ENCODE results near the gene CACNA1B. TPM values are rescaled to one million over a fixed set of nuclear protein-coding genes. Genes with fewer than 3 reads are reported as not detected.

CACNA1B gene
- total and polyA plus RNA-seq, 9 donors, result 0.18 to 0.76 (median 0.34) TPM

GRCh38 chr9:138072161-138072842 is 194.7 kb downstream of the CACNA1B start:
- no peak overlapping the region for H3K27ac ChIP-seq (ENCODE audit: low read length)
- H3K4me3 ChIP-seq (ENCODE audit: low read length), result no peak overlapping the region

GRCh38 chr9:138072897-138073296 is 195.3 kb downstream of the CACNA1B start:
- 68% methylated on average over 9 of the region's 9 CpGs for WGBS (ENCODE audit: insufficient coverage)
- H3K9me3 ChIP-seq (replicated peaks; ENCODE audit: control insufficient read depth, low read depth, low read length), result no peaks in the 10 kb centered on the region
- no peak overlapping the region for H3K4me3 ChIP-seq (ENCODE audit: low read length)
- no peak for DNase-seq
- H3K4me1 ChIP-seq (ENCODE audit: control insufficient read depth, insufficient read depth, low read length), result no peaks in the 10 kb centered on the region
- H3K36me3 ChIP-seq (ENCODE audit: control insufficient read depth, insufficient read depth, low read length), result no peaks in the 10 kb centered on the region
- no peak overlapping the region for H3K27ac ChIP-seq (ENCODE audit: low read length)
- H3K27me3 ChIP-seq (ENCODE audit: control insufficient read depth, insufficient read depth, low read length), result no peaks in the 10 kb centered on the region

More at GRCh38 chr9:138072161-138072842, 194.7 kb downstream of the CACNA1B start:
- Histone ChIP-seq H3K36me3 (ENCODE audit: control insufficient read depth, insufficient read depth, low read length) (no peaks in the 10 kb centered on the region), H3K4me1 (ENCODE audit: control insufficient read depth, insufficient read depth, low read length) (no peaks in the 10 kb centered on the region), H3K27me3 (ENCODE audit: control insufficient read depth, insufficient read depth, low read length) (peaks cover 4% of the 10 kb centered on the region), H3K9me3 (replicated peaks; ENCODE audit: control insufficient read depth, low read depth, low read length) (no peaks in the 10 kb centered on the region)
- no peak for DNase-seq
- 67% methylated on average over 12 of the region's 12 CpGs for WGBS (ENCODE audit: insufficient coverage)

- no peak overlapping the region for H3K27ac ChIP-seq (ENCODE audit: low read length)
- H3K4me1 ChIP-seq (ENCODE audit: control insufficient read depth, insufficient read depth, low read length), result no peaks in the 10 kb centered on the region
- DNase-seq, result no peak
- H3K27me3 ChIP-seq (ENCODE audit: control insufficient read depth, insufficient read depth, low read length), result no peaks in the 10 kb centered on the region
- H3K9me3 ChIP-seq (replicated peaks; ENCODE audit: control insufficient read depth, low read depth, low read length), result no peaks in the 10 kb centered on the region
- H3K4me3 ChIP-seq (ENCODE audit: low read length), result no peak overlapping the region
- WGBS (ENCODE audit: insufficient coverage), result 81% methylated on average over 11 of the region's 12 CpGs
- H3K36me3 ChIP-seq (ENCODE audit: control insufficient read depth, insufficient read depth, low read length), result no peaks in the 10 kb centered on the region
Observed at GRCh38 chr9:138073408-138073807, 195.8 kb downstream of the CACNA1B start.

GRCh38 chr9:138073808-138074207 is 196.2 kb downstream of the CACNA1B start:
- H3K36me3 ChIP-seq (ENCODE audit: control insufficient read depth, insufficient read depth, low read length), result no peaks in the 10 kb centered on the region
- WGBS (ENCODE audit: insufficient coverage), result 92% methylated on average over 12 of the region's 12 CpGs
- no peak overlapping the region for H3K4me3 ChIP-seq (ENCODE audit: low read length)
- H3K27me3 ChIP-seq (ENCODE audit: control insufficient read depth, insufficient read depth, low read length), result no peaks in the 10 kb centered on the region
- no peaks in the 10 kb centered on the region for H3K4me1 ChIP-seq (ENCODE audit: control insufficient read depth, insufficient read depth, low read length)
- H3K27ac ChIP-seq (ENCODE audit: low read length), result no peak overlapping the region
- no peaks in the 10 kb centered on the region for H3K9me3 ChIP-seq (replicated peaks; ENCODE audit: control insufficient read depth, low read depth, low read length)
- no peak for DNase-seq

GRCh38 chr9:138074516-138074915 is 196.9 kb downstream of the CACNA1B start:
- Histone ChIP-seq H3K9me3 (replicated peaks; ENCODE audit: control insufficient read depth, low read depth, low read length) (no peaks in the 10 kb centered on the region), H3K27ac (ENCODE audit: low read length) (no peak overlapping the region), H3K36me3 (ENCODE audit: control insufficient read depth, insufficient read depth, low read length) (no peaks in the 10 kb centered on the region), H3K4me1 (ENCODE audit: control insufficient read depth, insufficient read depth, low read length) (no peaks in the 10 kb centered on the region), H3K4me3 (ENCODE audit: low read length) (no peak overlapping the region), H3K27me3 (ENCODE audit: control insufficient read depth, insufficient read depth, low read length) (no peaks in the 10 kb centered on the region)
- WGBS (ENCODE audit: insufficient coverage), result 98% methylated on average over 18 of the region's 18 CpGs
- no peak for DNase-seq

- Histone ChIP-seq H3K27me3 (ENCODE audit: control insufficient read depth, insufficient read depth, low read length) (no peaks in the 10 kb centered on the region), H3K9me3 (replicated peaks; ENCODE audit: control insufficient read depth, low read depth, low read length) (no peaks in the 10 kb centered on the region), H3K27ac (ENCODE audit: low read length) (no peak overlapping the region), H3K36me3 (ENCODE audit: control insufficient read depth, insufficient read depth, low read length) (no peaks in the 10 kb centered on the region), H3K4me3 (ENCODE audit: low read length) (no peak overlapping the region), H3K4me1 (ENCODE audit: control insufficient read depth, insufficient read depth, low read length) (no peaks in the 10 kb centered on the region)
- whole genome bisulfite sequencing (ENCODE audit: insufficient coverage), result 84% methylated on average over 20 of the region's 20 CpGs
- no peak for DNase-seq
Observed at GRCh38 chr9:138075496-138075895, 197.9 kb downstream of the CACNA1B start.

- no peaks in the 10 kb centered on the region for H3K9me3 ChIP-seq (replicated peaks; ENCODE audit: control insufficient read depth, low read depth, low read length)
- 75% methylated on average over 11 of the region's 14 CpGs for WGBS (ENCODE audit: insufficient coverage)
- H3K4me1 ChIP-seq (ENCODE audit: control insufficient read depth, insufficient read depth, low read length), result no peaks in the 10 kb centered on the region
- no peaks in the 10 kb centered on the region for H3K27me3 ChIP-seq (ENCODE audit: control insufficient read depth, insufficient read depth, low read length)
- no peak overlapping the region for H3K27ac ChIP-seq (ENCODE audit: low read length)
- no peak for DNase-seq
- no peaks in the 10 kb centered on the region for H3K36me3 ChIP-seq (ENCODE audit: control insufficient read depth, insufficient read depth, low read length)
- H3K4me3 ChIP-seq (ENCODE audit: low read length), result no peak overlapping the region
Observed at GRCh38 chr9:138075961-138076649, 198.5 kb downstream of the CACNA1B start.

- H3K27me3 ChIP-seq (ENCODE audit: control insufficient read depth, insufficient read depth, low read length), result no peaks in the 10 kb centered on the region
- no peaks in the 10 kb centered on the region for H3K36me3 ChIP-seq (ENCODE audit: control insufficient read depth, insufficient read depth, low read length)
- no peaks in the 10 kb centered on the region for H3K4me1 ChIP-seq (ENCODE audit: control insufficient read depth, insufficient read depth, low read length)
- no peak for DNase-seq
- no peak overlapping the region for H3K27ac ChIP-seq (ENCODE audit: low read length)
- no peaks in the 10 kb centered on the region for H3K9me3 ChIP-seq (replicated peaks; ENCODE audit: control insufficient read depth, low read depth, low read length)
- 77% methylated on average over 4 of the region's 5 CpGs for WGBS (ENCODE audit: insufficient coverage)
- no peak overlapping the region for H3K4me3 ChIP-seq (ENCODE audit: low read length)
Observed at GRCh38 chr9:138076650-138077009, 199.0 kb downstream of the CACNA1B start.

GRCh38 chr9:138077126-138077525 is 199.5 kb downstream of the CACNA1B start:
- H3K36me3 ChIP-seq (ENCODE audit: control insufficient read depth, insufficient read depth, low read length), result no peaks in the 10 kb centered on the region
- H3K4me1 ChIP-seq (ENCODE audit: control insufficient read depth, insufficient read depth, low read length), result no peaks in the 10 kb centered on the region
- no peaks in the 10 kb centered on the region for H3K27me3 ChIP-seq (ENCODE audit: control insufficient read depth, insufficient read depth, low read length)
- DNase-seq, result no peak
- 93% methylated on average over 9 of the region's 9 CpGs for WGBS (ENCODE audit: insufficient coverage)
- no peak overlapping the region for H3K4me3 ChIP-seq (ENCODE audit: low read length)
- H3K27ac ChIP-seq (ENCODE audit: low read length), result no peak overlapping the region
- H3K9me3 ChIP-seq (replicated peaks; ENCODE audit: control insufficient read depth, low read depth, low read length), result no peaks in the 10 kb centered on the region

- Histone ChIP-seq H3K9me3 (replicated peaks; ENCODE audit: control insufficient read depth, low read depth, low read length) (no peaks in the 10 kb centered on the region), H3K4me1 (ENCODE audit: control insufficient read depth, insufficient read depth, low read length) (no peaks in the 10 kb centered on the region), H3K27me3 (ENCODE audit: control insufficient read depth, insufficient read depth, low read length) (no peaks in the 10 kb centered on the region), H3K36me3 (ENCODE audit: control insufficient read depth, insufficient read depth, low read length) (no peaks in the 10 kb centered on the region), H3K27ac (ENCODE audit: low read length) (no peak overlapping the region), H3K4me3 (ENCODE audit: low read length) (no peak overlapping the region)
- no peak for DNase-seq
- 78% methylated on average over 13 of the region's 13 CpGs for WGBS (ENCODE audit: insufficient coverage)
Observed at GRCh38 chr9:138077898-138078540, 200.4 kb downstream of the CACNA1B start.
